Mesendoderm (in vitro differentiated cells): ENCODE results near the gene ZG16B. TPM values are rescaled to one million over a fixed set of nuclear protein-coding genes. Genes with fewer than 3 reads are reported as not detected.

Experiments
- DNase-seq: peaks from one replicate; pipeline ENCODE4 v3.0.0; 2013
- H2AK5ac ChIP-seq: 2 replicates; pipeline ENCODE4 v1.6.1; 2013; ENCODE audit warnings: low read length, inconsistent platforms
- H2BK120ac ChIP-seq: 2 replicates; pipeline ENCODE4 v1.6.1; 2013; ENCODE audit warnings: low read depth, mild to moderate bottlenecking, low read length, moderate library complexity, mixed read lengths
- H2BK15ac ChIP-seq: replicated peaks from 2 replicates; pipeline ENCODE4 v1.6.1; 2013; ENCODE audit warnings: low read depth, mild to moderate bottlenecking, moderate library complexity
- H2BK5ac ChIP-seq: 2 replicates; pipeline ENCODE4 v1.6.1; 2013; ENCODE audit warnings: low read length, inconsistent platforms
- H3K18ac ChIP-seq: 2 replicates; pipeline ENCODE4 v1.6.1; 2013; ENCODE audit warnings: mild to moderate bottlenecking, low read length, mixed read lengths
- H3K23ac ChIP-seq: one replicate; pipeline ENCODE4 v1.6.1; 2013; ENCODE audit warnings: low read length
- H3K27ac ChIP-seq: 2 replicates; pipeline ENCODE4 v1.5.1; 2013; ENCODE audit warnings: low read depth, mild to moderate bottlenecking, inconsistent platforms, low read length, moderate library complexity
- H3K27me3 ChIP-seq: 2 replicates; pipeline ENCODE4 v1.6.1; 2013; ENCODE audit warnings: low read length, control low read depth, mild to moderate bottlenecking, inconsistent platforms; ENCODE audit not compliant: insufficient read depth, poor library complexity
- H3K36me3 ChIP-seq: 2 replicates; pipeline ENCODE4 v1.6.1; 2013; ENCODE audit warnings: low read length, inconsistent platforms; ENCODE audit not compliant: control insufficient read depth, insufficient read depth
- H3K4ac ChIP-seq: one replicate; pipeline ENCODE4 v1.6.1; 2013; ENCODE audit warnings: low read depth, mild to moderate bottlenecking, low read length, moderate library complexity
- H3K4me1 ChIP-seq: 2 replicates; pipeline ENCODE4 v1.6.1; 2013; ENCODE audit warnings: low read depth, low read length, inconsistent platforms; ENCODE audit not compliant: control insufficient read depth
- H3K4me2 ChIP-seq: 2 replicates; pipeline ENCODE4 v1.6.1; 2013; ENCODE audit warnings: low read length
- H3K4me3 ChIP-seq: 2 replicates; pipeline ENCODE4 v1.5.1; 2013; ENCODE audit warnings: mild to moderate bottlenecking, low read length
- H3K56ac ChIP-seq: one replicate; pipeline ENCODE4 v1.6.1; 2013; ENCODE audit warnings: low read length
- H3K79me1 ChIP-seq: 2 replicates; pipeline ENCODE4 v1.6.1; 2013; ENCODE audit warnings: low read length, inconsistent platforms
- H3K79me2 ChIP-seq: 2 replicates; pipeline ENCODE4 v1.6.1; 2013; ENCODE audit warnings: mild to moderate bottlenecking, low read length; ENCODE audit not compliant: control insufficient read depth, insufficient read depth
- H3K9ac ChIP-seq: 2 replicates; pipeline ENCODE4 v1.6.1; 2013; ENCODE audit warnings: low read length, inconsistent platforms
- H4K5ac ChIP-seq: one replicate; pipeline ENCODE4 v1.6.1; 2013; ENCODE audit warnings: low read length
- H4K8ac ChIP-seq: one replicate; pipeline ENCODE4 v1.6.1; 2013; ENCODE audit warnings: low read depth, mild to moderate bottlenecking, control low read depth, low read length, moderate library complexity
- WGBS: extraction: QIAGEN DNeasy Blood & Tissue Kit; methylation state at CpG from one replicate; pipeline ENCODE4 v1.1.7; 2013; ENCODE audit warnings: low lambda C conversion rate, missing lambda C conversion rate; ENCODE audit not compliant: insufficient coverage; ENCODE audit errors: extremely low coverage; 5-methylcytosine and 5-hydroxymethylcytosine counted together
- polyA plus RNA-seq, 2 experiments: library from polyadenylated mRNA; stranded (reverse); fragments of 200-250 nt; gene quantifications; one replicate each; pipeline ENCODE4 v1.2.3, GENCODE V29; 2013

The ZG16B gene
- polyA plus RNA-seq (2013, experiment 1 of 2): 0.27 TPM
- 0.28 TPM for polyA plus RNA-seq (2013, experiment 2 of 2)

GRCh38 chr16:2829501-2830354 is at the start of gene ZG16B:
Gene ZG16B (plus strand): TSS chr16:2830303. CDS start chr16:2830442, 139 bp downstream.
- Histone ChIP-seq H3K56ac (no peak within 1 kb of the TSS), H3K79me2 (no peaks in the 10 kb centered on the region), H3K36me3 (no peaks in the 10 kb centered on the region), H3K79me1 (no peaks in the 10 kb centered on the region), H3K27me3 (no peaks in the 10 kb centered on the region), H3K4ac (no peak within 1 kb of the TSS), H3K9ac (no peak within 1 kb of the TSS), H3K4me2 (no peak within 1 kb of the TSS), H3K4me3 (no peak within 1 kb of the TSS), H4K5ac (no peak within 1 kb of the TSS), H2BK120ac (no peak within 1 kb of the TSS), H2AK5ac (no peak within 1 kb of the TSS), H3K18ac (no peak within 1 kb of the TSS), H2BK15ac (no peak within 1 kb of the TSS), H3K27ac (no peak within 1 kb of the TSS), H3K23ac (no peak within 1 kb of the TSS), H3K4me1 (no peaks in the 10 kb centered on the region), H4K8ac (no peak within 1 kb of the TSS), H2BK5ac (no peak within 1 kb of the TSS)
- no CpG with 5 or more reads among the region's 32 CpGs for WGBS
- DNase-seq: no peak

- no peak overlapping the region for H3K4me3 ChIP-seq
- no peaks in the 10 kb centered on the region for H3K36me3 ChIP-seq
- no peak overlapping the region for H3K56ac ChIP-seq
- H3K18ac ChIP-seq: no peak overlapping the region
- no peak overlapping the region for H2BK15ac ChIP-seq
- H3K23ac ChIP-seq: no peak overlapping the region
- WGBS: no CpG with 5 or more reads among the region's 20 CpGs
- no peak overlapping the region for H2AK5ac ChIP-seq
- H3K27me3 ChIP-seq: no peaks in the 10 kb centered on the region
- peaks cover 2% of the 10 kb centered on the region for H3K79me1 ChIP-seq
- no peak overlapping the region for H2BK5ac ChIP-seq
- peaks cover 4% of the 10 kb centered on the region for H3K4me1 ChIP-seq
- H3K4me2 ChIP-seq: no peak overlapping the region
- no peaks in the 10 kb centered on the region for H3K79me2 ChIP-seq
- no peak overlapping the region for H3K9ac ChIP-seq
- peak; percentile 26 for DNase-seq
- no peak overlapping the region for H3K27ac ChIP-seq
- no peak overlapping the region for H2BK120ac ChIP-seq
- no peak overlapping the region for H4K8ac ChIP-seq
- no peak overlapping the region for H4K5ac ChIP-seq
- H3K4ac ChIP-seq: no peak overlapping the region
Observed at GRCh38 chr16:2782583-2783351, 47.3 kb upstream of the ZG16B start.

- no peak for DNase-seq
- H3K4ac ChIP-seq: no peak overlapping the region
Observed at GRCh38 chr16:2783581-2784357, 46.3 kb upstream of the ZG16B start.

GRCh38 chr16:2784358-2785100 is 45.6 kb upstream of the ZG16B start:
- Histone ChIP-seq H2BK5ac (no peak overlapping the region), H2BK120ac (no peak overlapping the region), H2AK5ac (no peak overlapping the region), H4K5ac (no peak overlapping the region), H3K18ac (no peak overlapping the region), H3K79me2 (no peaks in the 10 kb centered on the region), H4K8ac (no peak overlapping the region), H3K9ac (no peak overlapping the region), H3K4me1 (no peaks in the 10 kb centered on the region), H3K4me3 (no peak overlapping the region), H3K79me1 (no peaks in the 10 kb centered on the region), H3K4me2 (no peak overlapping the region), H2BK15ac (no peak overlapping the region), H3K4ac (no peak overlapping the region), H3K23ac (no peak overlapping the region), H3K36me3 (no peaks in the 10 kb centered on the region), H3K56ac (no peak overlapping the region), H3K27ac (no peak overlapping the region), H3K27me3 (no peaks in the 10 kb centered on the region)
- DNase-seq: no peak
- no CpG with 5 or more reads among the region's 15 CpGs for WGBS

More at GRCh38 chr16:2783581-2784357, 46.3 kb upstream of the ZG16B start:
- no peak overlapping the region for H3K27ac ChIP-seq
- H3K4me2 ChIP-seq: no peak overlapping the region
- no peak overlapping the region for H3K9ac ChIP-seq
- H3K4me1 ChIP-seq: no peaks in the 10 kb centered on the region
- no peaks in the 10 kb centered on the region for H3K79me1 ChIP-seq
- no peak overlapping the region for H3K23ac ChIP-seq
- H2BK120ac ChIP-seq: no peak overlapping the region
- no CpG with 5 or more reads among the region's 15 CpGs for WGBS
- H3K56ac ChIP-seq: no peak overlapping the region
- H2AK5ac ChIP-seq: no peak overlapping the region
- no peak overlapping the region for H4K8ac ChIP-seq
- H2BK15ac ChIP-seq: no peak overlapping the region
- H3K18ac ChIP-seq: no peak overlapping the region
- H3K4me3 ChIP-seq: no peak overlapping the region
- H3K36me3 ChIP-seq: no peaks in the 10 kb centered on the region
- H2BK5ac ChIP-seq: no peak overlapping the region
- no peaks in the 10 kb centered on the region for H3K27me3 ChIP-seq
- no peaks in the 10 kb centered on the region for H3K79me2 ChIP-seq
- no peak overlapping the region for H4K5ac ChIP-seq
